Suprapubic skin (tissue), 3 donors: ENCODE results near the gene OSTC.

ENCODE experiments used
- POLR2A ChIP-seq, 2 donors: fragments of 450-650 bp; IDR thresholded peaks; one replicate each; pipeline ENCODE4 v1.6.1; 2017; ENCODE audit warnings: antibody characterized with exemption in 2 of 2, mild to moderate bottlenecking in 2 of 2, moderate library complexity in 2 of 2
- TF ChIP-seq, protein P1 (sequence below), 2 donors: fragments of 200-600 bp in 1 of 2; fragments of 450-650 bp in 1 of 2; sonication (generic) in 1 of 2; IDR thresholded peaks; one replicate each; pipeline ENCODE4 v1.5.1; 2016 to 2019; ENCODE audit warnings: antibody characterized with exemption in 2 of 2, mild to moderate bottlenecking in 1 of 2, moderate library complexity in 1 of 2

DNA sequence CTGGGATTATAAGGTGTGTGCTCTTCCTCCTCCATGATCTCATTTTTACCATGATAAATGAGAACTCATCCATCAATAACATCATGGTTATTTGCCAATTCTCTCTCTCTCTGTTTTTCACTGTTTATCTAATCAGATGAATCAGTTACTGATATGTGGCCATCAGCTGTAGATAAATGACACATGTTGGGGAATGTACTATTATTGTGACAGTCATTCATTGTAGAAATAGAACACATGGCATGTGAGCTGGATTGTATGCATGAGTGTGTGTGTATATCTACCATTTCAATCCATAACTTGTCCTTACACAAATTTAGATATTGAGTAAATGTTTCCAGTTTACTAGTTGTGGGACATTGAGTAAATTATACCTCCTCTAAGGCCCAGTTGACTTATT is 53.0 kb downstream of the OSTC start:
- TF ChIP-seq, protein P1, sequence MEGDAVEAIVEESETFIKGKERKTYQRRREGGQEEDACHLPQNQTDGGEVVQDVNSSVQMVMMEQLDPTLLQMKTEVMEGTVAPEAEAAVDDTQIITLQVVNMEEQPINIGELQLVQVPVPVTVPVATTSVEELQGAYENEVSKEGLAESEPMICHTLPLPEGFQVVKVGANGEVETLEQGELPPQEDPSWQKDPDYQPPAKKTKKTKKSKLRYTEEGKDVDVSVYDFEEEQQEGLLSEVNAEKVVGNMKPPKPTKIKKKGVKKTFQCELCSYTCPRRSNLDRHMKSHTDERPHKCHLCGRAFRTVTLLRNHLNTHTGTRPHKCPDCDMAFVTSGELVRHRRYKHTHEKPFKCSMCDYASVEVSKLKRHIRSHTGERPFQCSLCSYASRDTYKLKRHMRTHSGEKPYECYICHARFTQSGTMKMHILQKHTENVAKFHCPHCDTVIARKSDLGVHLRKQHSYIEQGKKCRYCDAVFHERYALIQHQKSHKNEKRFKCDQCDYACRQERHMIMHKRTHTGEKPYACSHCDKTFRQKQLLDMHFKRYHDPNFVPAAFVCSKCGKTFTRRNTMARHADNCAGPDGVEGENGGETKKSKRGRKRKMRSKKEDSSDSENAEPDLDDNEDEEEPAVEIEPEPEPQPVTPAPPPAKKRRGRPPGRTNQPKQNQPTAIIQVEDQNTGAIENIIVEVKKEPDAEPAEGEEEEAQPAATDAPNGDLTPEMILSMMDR (IDR thresholded peaks at IDR 0.05) = no peak
- TF ChIP-seq POLR2A (IDR thresholded peaks at IDR 0.05) = no peak
